ENCODE data around the gene GALNT18.

GALNT18 gene

GRCh38 chr11:11661326-11662040 is 39.7 kb upstream of the GALNT18 start:
- Histone ChIP-seq H3K4me1 (ENCODE audit: low read length) (no peaks in the 10 kb centered on the region), H2AFZ (ENCODE audit: low read length) (no peak overlapping the region), H3K9me3 (replicated peaks; ENCODE audit: insufficient read depth, low read length) (no peaks in the 10 kb centered on the region), H3K9ac (ENCODE audit: low read length) (no peak overlapping the region), H3K4me3 (ENCODE audit: low read length) (no peak overlapping the region), H3K27ac (ENCODE audit: low read length) (no peak overlapping the region), H3K4me2 (ENCODE audit: low read depth, low read length) (no peak overlapping the region), H3K79me2 (ENCODE audit: low read length) (no peaks in the 10 kb centered on the region), H4K20me1 (ENCODE audit: insufficient read depth, low read length) (no peaks in the 10 kb centered on the region), H3K36me3 (replicated peaks; ENCODE audit: insufficient read depth, low read length) (no peaks in the 10 kb centered on the region), H3K9me2 (replicated peaks; ENCODE audit: insufficient read depth, low read length) (no peaks in the 10 kb centered on the region), H3K27me3 (replicated peaks; ENCODE audit: insufficient read depth, low read length) (no peaks in the 10 kb centered on the region), H3F3A (ENCODE audit: insufficient read depth, low read length) (no peaks in the 10 kb centered on the region)
- TF ChIP-seq EZH2phosphoT487 (IDR thresholded peaks at IDR 0.05; ENCODE audit: low read length): no peak
- TF ChIP-seq EZH2 (optimal IDR thresholded peaks at IDR 0.05; ENCODE audit: low read depth, low read length): no peak
- no peak for TF ChIP-seq CTCF (IDR thresholded peaks at IDR 0.05; ENCODE audit: low read length)
- DNase-seq: no peak

- Histone ChIP-seq H3K9me3 (replicated peaks; ENCODE audit: insufficient read depth, low read length) (no peaks in the 10 kb centered on the region), H3K9ac (ENCODE audit: low read length) (no peak overlapping the region), H3K9me2 (replicated peaks; ENCODE audit: insufficient read depth, low read length) (no peaks in the 10 kb centered on the region), H4K20me1 (ENCODE audit: insufficient read depth, low read length) (no peaks in the 10 kb centered on the region), H3F3A (ENCODE audit: insufficient read depth, low read length) (no peaks in the 10 kb centered on the region), H2AFZ (ENCODE audit: low read length) (no peak overlapping the region), H3K27ac (ENCODE audit: low read length) (no peak overlapping the region), H3K4me2 (ENCODE audit: low read depth, low read length) (no peak overlapping the region), H3K4me1 (ENCODE audit: low read length) (no peaks in the 10 kb centered on the region), H3K79me2 (ENCODE audit: low read length) (no peaks in the 10 kb centered on the region), H3K36me3 (replicated peaks; ENCODE audit: insufficient read depth, low read length) (no peaks in the 10 kb centered on the region), H3K27me3 (replicated peaks; ENCODE audit: insufficient read depth, low read length) (no peaks in the 10 kb centered on the region), H3K4me3 (ENCODE audit: low read length) (no peak overlapping the region)
- TF ChIP-seq EZH2 (optimal IDR thresholded peaks at IDR 0.05; ENCODE audit: low read depth, low read length) (no peak), CTCF (IDR thresholded peaks at IDR 0.05; ENCODE audit: low read length) (no peak), EZH2phosphoT487 (IDR thresholded peaks at IDR 0.05; ENCODE audit: low read length) (no peak)
- DNase-seq: no peak
Observed at GRCh38 chr11:11660363-11660740, 38.5 kb upstream of the GALNT18 start.

- DNase-seq: no peak
Observed at GRCh38 chr11:11659567-11660362, 38.0 kb upstream of the GALNT18 start.

More at GRCh38 chr11:11659567-11660362, 38.0 kb upstream of the GALNT18 start:
- Histone ChIP-seq H4K20me1 (ENCODE audit: insufficient read depth, low read length) (no peaks in the 10 kb centered on the region), H3F3A (ENCODE audit: insufficient read depth, low read length) (no peaks in the 10 kb centered on the region), H3K4me1 (ENCODE audit: low read length) (no peaks in the 10 kb centered on the region), H3K36me3 (replicated peaks; ENCODE audit: insufficient read depth, low read length) (no peaks in the 10 kb centered on the region), H3K4me3 (ENCODE audit: low read length) (no peak overlapping the region), H2AFZ (ENCODE audit: low read length) (no peak overlapping the region), H3K79me2 (ENCODE audit: low read length) (no peaks in the 10 kb centered on the region), H3K27ac (ENCODE audit: low read length) (no peak overlapping the region), H3K9me2 (replicated peaks; ENCODE audit: insufficient read depth, low read length) (no peaks in the 10 kb centered on the region), H3K9ac (ENCODE audit: low read length) (no peak overlapping the region), H3K9me3 (replicated peaks; ENCODE audit: insufficient read depth, low read length) (no peaks in the 10 kb centered on the region), H3K4me2 (ENCODE audit: low read depth, low read length) (no peak overlapping the region), H3K27me3 (replicated peaks; ENCODE audit: insufficient read depth, low read length) (no peaks in the 10 kb centered on the region)
- TF ChIP-seq CTCF (IDR thresholded peaks at IDR 0.05; ENCODE audit: low read length): peak; percentile 12; the same call in 1 of the 2 replicates
- TF ChIP-seq EZH2 (optimal IDR thresholded peaks at IDR 0.05; ENCODE audit: low read depth, low read length): no peak
